H4 (cell line): ENCODE measurements around the gene MAP3K7. TPM values are rescaled to one million over a fixed set of nuclear protein-coding genes. Genes with fewer than 3 reads are reported as not detected.

Experiments used
- DNase-seq: peaks from one replicate; pipeline ENCODE4 v3.0.0-alpha.2; 2015; ENCODE audit warnings: low spot score
- total RNA-seq: library from RNA; depleted of rRNA; stranded (reverse); fragments of >200 nt; shearing (Covaris generic); gene quantifications from 2 replicates; pipeline ENCODE4 v1.2.3, GENCODE V29; 2014

MAP3K7 gene
- total RNA-seq, 1 experiment from 2014 or later = 18.3 TPM

GRCh38 chr6:90530882-90531281, 56.0 kb downstream of the MAP3K7 start:
- no peak for DNase-seq

- no peak for DNase-seq
These were observed 61.5 kb downstream of the MAP3K7 start for GRCh38 chr6:90525421-90525820.

GRCh38 chr6:90523779-90524310, 63.0 kb downstream of the MAP3K7 start:
- no peak for DNase-seq

- no peak for DNase-seq
These were observed 64.9 kb downstream of the MAP3K7 start for GRCh38 chr6:90521955-90522354.

GRCh38 chr6:90516074-90516660, 70.7 kb downstream of the MAP3K7 start:
- DNase-seq = no peak

GRCh38 chr6:90514496-90514895, 72.4 kb downstream of the MAP3K7 start:
- DNase-seq = no peak

GRCh38 chr6:90508753-90509152, 78.1 kb downstream of the MAP3K7 start:
- DNase-seq = no peak

- no peak for DNase-seq
These were observed 83.9 kb downstream of the MAP3K7 start for GRCh38 chr6:90502866-90503407.

- DNase-seq = no peak
These were observed 84.5 kb downstream of the MAP3K7 start for GRCh38 chr6:90502381-90502780.

- DNase-seq = no peak
These were observed 86.4 kb downstream of the MAP3K7 start for GRCh38 chr6:90500458-90500857.

GRCh38 chr6:90497411-90497810, 89.5 kb downstream of the MAP3K7 start:
- DNase-seq = no peak

- DNase-seq = no peak
These were observed 90.4 kb downstream of the MAP3K7 start for GRCh38 chr6:90496258-90497016.

- no peak for DNase-seq
These were observed 91.6 kb downstream of the MAP3K7 start for GRCh38 chr6:90495216-90495817.

- no peak for DNase-seq
These were observed 92.6 kb downstream of the MAP3K7 start for GRCh38 chr6:90494067-90494780.

- DNase-seq = no peak
These were observed 93.5 kb downstream of the MAP3K7 start for GRCh38 chr6:90493332-90493731.

- DNase-seq = no peak
These were observed 94.1 kb downstream of the MAP3K7 start for GRCh38 chr6:90492798-90493197.

GRCh38 chr6:90492369-90492768, 94.5 kb downstream of the MAP3K7 start:
- no peak for DNase-seq

- DNase-seq = no peak
These were observed 96.7 kb downstream of the MAP3K7 start for GRCh38 chr6:90490030-90490716.

- DNase-seq = no peak
These were observed 98.1 kb downstream of the MAP3K7 start for GRCh38 chr6:90488816-90489215.

- no peak for DNase-seq
These were observed 101.1 kb downstream of the MAP3K7 start for GRCh38 chr6:90485635-90486277.

- DNase-seq = no peak
These were observed 102.0 kb downstream of the MAP3K7 start for GRCh38 chr6:90484903-90485302.
